HepG2 (cell line): ENCODE results near the gene BRCA1. TPM values are rescaled to one million over a fixed set of nuclear protein-coding genes. Genes with fewer than 3 reads are reported as not detected.

Source experiments
- ATF4 ChIP-seq, 2 experiments: fragments of 450-650 bp in 1 of 2; sonication (generic) in 1 of 2; formaldehyde crosslinking; IDR thresholded peaks; 2 replicates each; pipeline versions ENCODE4 v1.5.0 to v1.8.0; 2020 to 2022; ENCODE audit warnings: mild to moderate bottlenecking in 1 of 2, missing genetic modification reagents in 1 of 2
- CREB3 ChIP-seq: sonication (generic); formaldehyde crosslinking; IDR thresholded peaks from 2 replicates; pipeline ENCODE4 v1.5.0; 2020; ENCODE audit warnings: missing genetic modification reagents
- HNRNPH1 ChIP-seq: fragments of 200-400 bp; formaldehyde crosslinking; optimal IDR thresholded peaks from 2 replicates; pipeline ENCODE3; 2017; ENCODE audit warnings: mild to moderate bottlenecking, low read depth, low read length
- MIER2 ChIP-seq: IDR thresholded peaks from 2 replicates; pipeline ENCODE4 v1.6.1; 2016; ENCODE audit warnings: missing biosample characterization, missing genetic modification reagents
- NCOA2 ChIP-seq: sonication (generic); formaldehyde crosslinking; IDR thresholded peaks from 2 replicates; pipeline ENCODE4 v1.8.0; 2022; ENCODE audit warnings: inconsistent platforms
- NR2F2 ChIP-seq: IDR thresholded peaks from 2 replicates; pipeline ENCODE4 v1.6.1; 2012; ENCODE audit warnings: low read depth, inconsistent platforms, borderline replicate concordance
- PHF20 ChIP-seq: sonication (generic); formaldehyde crosslinking; IDR thresholded peaks from 2 replicates; pipeline ENCODE4 v1.5.0; 2020; ENCODE audit warnings: mild to moderate bottlenecking, missing genetic modification reagents
- RBAK ChIP-seq: sonication (generic); formaldehyde crosslinking; IDR thresholded peaks from 2 replicates; pipeline ENCODE4 v1.5.1; 2020; ENCODE audit warnings: mild to moderate bottlenecking, missing genetic modification reagents
- RNF2 ChIP-seq: fragments of 450-650 bp; conservative IDR thresholded peaks from 2 replicates; pipeline ENCODE4 v1.6.1; 2016; ENCODE audit warnings: low read depth
- SATB2 ChIP-seq: sonication (generic); formaldehyde crosslinking; IDR thresholded peaks from 2 replicates; pipeline ENCODE4 v1.5.0; 2020; ENCODE audit warnings: missing genetic modification reagents
- SKI ChIP-seq: fragments of 450-650 bp; IDR thresholded peaks from one replicate; pipeline ENCODE4 v1.6.1; 2018; ENCODE audit warnings: mild to moderate bottlenecking; ENCODE audit not compliant: partially characterized antibody
- U2AF2 ChIP-seq: fragments of 200-400 bp; formaldehyde crosslinking; IDR thresholded peaks from 2 replicates; pipeline ENCODE4 v1.6.1; 2017; ENCODE audit warnings: low read depth, mild to moderate bottlenecking, low read length
- ZBTB39 ChIP-seq: sonication (generic); formaldehyde crosslinking; IDR thresholded peaks from 2 replicates; pipeline ENCODE4 v1.5.0; 2020; ENCODE audit warnings: missing genetic modification reagents
- ZMYM4 ChIP-seq: sonication (generic); formaldehyde crosslinking; IDR thresholded peaks from 2 replicates; pipeline ENCODE4 v1.8.1; 2023; ENCODE audit warnings: mild to moderate bottlenecking, missing genetic modification reagents
- ZNF143 ChIP-seq: sonication (generic); formaldehyde crosslinking; IDR thresholded peaks from 2 replicates; pipeline ENCODE4 v1.4.0; 2020; ENCODE audit warnings: missing genetic modification reagents
- ZNF235 ChIP-seq: sonication (generic); formaldehyde crosslinking; IDR thresholded peaks from 2 replicates; pipeline ENCODE4 v1.8.1; 2023; ENCODE audit warnings: mild to moderate bottlenecking, missing genetic modification reagents, borderline replicate concordance
- ZNF24 ChIP-seq: fragments of 450-650 bp; IDR thresholded peaks from 2 replicates; pipeline ENCODE4 v1.6.1; 2017; ENCODE audit warnings: antibody characterized with exemption, mild to moderate bottlenecking
- ZNF276 ChIP-seq: sonication (generic); formaldehyde crosslinking; IDR thresholded peaks from 2 replicates; pipeline ENCODE4 v1.4.0; 2020; ENCODE audit warnings: mild to moderate bottlenecking, low read depth, missing genetic modification reagents
- ZNF281 ChIP-seq: sonication (generic); formaldehyde crosslinking; IDR thresholded peaks from 2 replicates; pipeline ENCODE4 v1.4.0; 2020; ENCODE audit warnings: missing genetic modification reagents, borderline replicate concordance
- ZNF678 ChIP-seq: sonication (generic); formaldehyde crosslinking; IDR thresholded peaks from 2 replicates; pipeline ENCODE4 v1.4.0; 2020; ENCODE audit warnings: mild to moderate bottlenecking, missing genetic modification reagents
- ZNF703 ChIP-seq: sonication (generic); formaldehyde crosslinking; IDR thresholded peaks from 2 replicates; pipeline ENCODE4 v1.5.1; 2020; ENCODE audit warnings: missing genetic modification reagents, mild to moderate bottlenecking, moderate library complexity, borderline replicate concordance
- ZSCAN21 ChIP-seq: sonication (generic); formaldehyde crosslinking; IDR thresholded peaks from 2 replicates; pipeline ENCODE4 v1.8.0; 2022; ENCODE audit warnings: mild to moderate bottlenecking, missing genetic modification reagents, moderate library complexity, borderline replicate concordance
- polyA plus RNA-seq, 8 experiments: library from polyadenylated mRNA; depleted of rRNA in 3 of 8; stranded (reverse) in 7 of 8; unstranded in 1 of 8; fragments of >200 nt; fragmentation: Illumina TruSeq in 4 of 8; extraction: Trizol in 4 of 8; gene quantifications; 2 replicates each; pipeline versions ENCODE4 v1.2.1 to v1.2.3, GENCODE V29; 2011 to 2016; ENCODE audit warnings: low read depth in 4 of 8, missing spikeins in 1 of 8, mixed read lengths in 1 of 8; ENCODE audit not compliant: insufficient read depth in 1 of 8
- total RNA-seq, 5 experiments: library from RNA; depleted of rRNA; stranded (reverse); fragments of >200 nt; fragmentation: Illumina TruSeq; extraction: Trizol; gene quantifications; 2 replicates each; pipeline ENCODE4 v1.2.3, GENCODE V29; 2016; ENCODE audit warnings: low read depth in 1 of 5

Gene BRCA1
- total and polyA plus RNA-seq, 2 of the 13 experiments (the other 11 are each of a cell fraction or from before 2014, with no cell fraction given) = 13.3 to 37.5 TPM

GRCh38 chr17:43134774-43135453, 9.8 kb upstream of the BRCA1 start (continued):
- TF ChIP-seq ZNF276 = no peak
- TF ChIP-seq ZBTB39 (CRISPR knock-in tag) = no peak
- no peak for TF ChIP-seq ZNF703 (CRISPR knock-in tag)
- no peak for TF ChIP-seq CREB3 (CRISPR knock-in tag)
- TF ChIP-seq RNF2 = no peak
- no peak for TF ChIP-seq SATB2 (CRISPR knock-in tag)
- peak; percentile 90 for TF ChIP-seq ZNF281
- no peak for TF ChIP-seq ZNF235
- no peak for TF ChIP-seq ZNF24
- TF ChIP-seq MIER2 (CRISPR knock-in tag) = no peak
- no peak for TF ChIP-seq PHF20 (CRISPR knock-in tag)
- TF ChIP-seq RBAK (CRISPR knock-in tag) = no peak
- peak; percentile 94 for TF ChIP-seq NR2F2
- peak; percentile 67 for TF ChIP-seq NCOA2 (CRISPR knock-in tag)
- TF ChIP-seq U2AF2 = no peak
- TF ChIP-seq ZSCAN21 = no peak
- no peak for TF ChIP-seq ATF4 (CRISPR knock-in tag; IDR thresholded peaks at IDR 0.05)
- TF ChIP-seq ZNF143 = no peak
- no peak for TF ChIP-seq ZNF678 (CRISPR knock-in tag)
- TF ChIP-seq SKI = peak; percentile 78
- no peak for TF ChIP-seq HNRNPH1
- peak; percentile 31; the same call in 1 of the 2 replicates for TF ChIP-seq ZMYM4
